Kidney (tissue), 14 donors: ENCODE data around the gene REEP3. TPM values are rescaled to one million over a fixed set of nuclear protein-coding genes. Genes with fewer than 3 reads are reported as not detected.

Experiments used
- DNase-seq, 5 donors: peaks; one replicate each; pipeline ENCODE4 v3.0.0-alpha.2; 2013 to 2020
- FAIRE-seq: peaks from 2 replicates; lab custom pipeline; 2012; peaks lifted over from hg19 to GRCh38; lab: Jason Lieb, UNC
- H3K27ac ChIP-seq, 2 donors: one replicate each; pipeline ENCODE4 v1.7.0; 2013; ENCODE audit warnings: low read depth in 2 of 2, low read length in 2 of 2, inconsistent platforms in 1 of 2
- H3K27me3 ChIP-seq: one replicate; pipeline ENCODE4 v1.7.1; 2013; ENCODE audit warnings: low read length, inconsistent platforms; ENCODE audit not compliant: control insufficient read depth, insufficient read depth
- H3K36me3 ChIP-seq, 3 donors: one replicate each; pipeline versions ENCODE4 v1.7.0 to v1.7.1; 2013; ENCODE audit warnings: low read length in 3 of 3, control low read depth in 1 of 3, inconsistent platforms in 1 of 3; ENCODE audit not compliant: insufficient read depth in 3 of 3, control insufficient read depth in 2 of 3
- H3K4me1 ChIP-seq, 3 donors: one replicate each; pipeline versions ENCODE4 v1.7.0 to v1.7.1; 2013; ENCODE audit warnings: low read length in 3 of 3, inconsistent platforms in 1 of 3, low read depth in 1 of 3; ENCODE audit not compliant: control insufficient read depth in 2 of 3, insufficient read depth in 2 of 3
- H3K4me3 ChIP-seq, 3 donors: one replicate each; pipeline versions ENCODE4 v1.7.0 to v1.8.1; 2013; ENCODE audit warnings: low read length in 3 of 3, control low read depth in 1 of 3, inconsistent platforms in 1 of 3
- H3K9ac ChIP-seq, 3 donors: one replicate each; pipeline versions ENCODE4 v1.7.0 to v1.7.1; 2013; ENCODE audit warnings: low read length in 3 of 3, control low read depth in 1 of 3, inconsistent platforms in 1 of 3
- H3K9me3 ChIP-seq, 3 donors: one replicate each; pipeline versions ENCODE4 v1.7.0 to v1.7.1; 2013; ENCODE audit warnings: low read length in 3 of 3, control low read depth in 1 of 3, inconsistent platforms in 1 of 3; ENCODE audit not compliant: control insufficient read depth in 2 of 3, insufficient read depth in 1 of 3
- CTCF ChIP-seq: IDR thresholded peaks from 3 replicates; pipeline ENCODE4 v1.5.1; 2012; ENCODE audit warnings: mild to moderate bottlenecking, moderate library complexity, borderline replicate concordance; ENCODE audit not compliant: insufficient read depth; ENCODE audit errors: extremely low read depth
- intact Hi-C: fragments of 100-400 bp; cut with DNase I; formaldehyde crosslinking; loops from one replicate; pipeline ENCODE4 v1.11.1; 2022
- polyA plus RNA-seq: library from polyadenylated mRNA; stranded (reverse); fragments of 350-450 nt; fragmentation: Illumina TruSeq; extraction: RNeasy Lipid Tissue Mini Kit (QIAGEN cat#74804); gene quantifications from one replicate; pipeline ENCODE4 v1.2.3, GENCODE V29; 2014; ENCODE audit warnings: low read depth, low replicate concordance; ENCODE audit not compliant: insufficient read depth
- total RNA-seq: library from RNA; stranded (reverse); fragmentation: NEBNext Ultra II Directional; extraction: Animal tissue kit (Norgen Biotek cat#: 25700); gene quantifications from one replicate; pipeline ENCODE4 v1.2.1, GENCODE V29; 2021
- donor health status: control.
- donor health status: control.
- donor health status: control.
- donor health status: control.
- donor health status: control.
- donor health status: DM: yes; HTN: yes; CAD: no.
- donor health status: Normal renal cell carcinoma (clear cell type).

REEP3 gene
- total and polyA plus RNA-seq, 2 donors from 2014 or later, result 12.7 to 34.6 TPM

- TF ChIP-seq CTCF, result no peak
- peak overlapping the region in 1 of 3 donors; percentile 31 for H3K9ac ChIP-seq
- peaks cover 2 to 21% (median 14%) of the 10 kb centered on the region in 3 donors for H3K4me1 ChIP-seq
- no peaks in the 10 kb centered on the region for H3K9me3 ChIP-seq
- H3K27ac ChIP-seq, result peak overlapping the region; percentile 35 to 52
- H3K4me3 ChIP-seq, result no peak overlapping the region
- intact Hi-C loops, result no loop called here
- FAIRE-seq, result no peak
- H3K27me3 ChIP-seq, result no peaks in the 10 kb centered on the region
- no peak for DNase-seq
- H3K36me3 ChIP-seq, result no peaks in the 10 kb centered on the region
Measured at GRCh38 chr10:63672491-63672890, 151.3 kb downstream of the REEP3 start.

- H3K4me1 ChIP-seq, result peaks cover 2 to 21% (median 14%) of the 10 kb centered on the region in 3 donors
- intact Hi-C loops, result no loop called here
- no peaks in the 10 kb centered on the region for H3K9me3 ChIP-seq
- H3K4me3 ChIP-seq, result no peak overlapping the region
- peak in 1 of 5 donors; percentile 59 for DNase-seq
- no peak for FAIRE-seq
- H3K36me3 ChIP-seq, result no peaks in the 10 kb centered on the region
- no peak overlapping the region for H3K9ac ChIP-seq
- H3K27ac ChIP-seq, result no peak overlapping the region
- H3K27me3 ChIP-seq, result no peaks in the 10 kb centered on the region
- no peak for TF ChIP-seq CTCF
Measured at GRCh38 chr10:63673246-63673645, 152.0 kb downstream of the REEP3 start.

GRCh38 chr10:63673846-63674245 is 152.6 kb downstream of the REEP3 start:
- H3K9ac ChIP-seq, result no peak overlapping the region
- no peak for DNase-seq
- H3K4me3 ChIP-seq, result no peak overlapping the region
- no peak for TF ChIP-seq CTCF
- H3K9me3 ChIP-seq, result no peaks in the 10 kb centered on the region
- H3K36me3 ChIP-seq, result no peaks in the 10 kb centered on the region
- no peak for FAIRE-seq
- H3K4me1 ChIP-seq, result peaks cover 2 to 21% (median 14%) of the 10 kb centered on the region in 3 donors
- intact Hi-C loops, result no loop called here
- no peaks in the 10 kb centered on the region for H3K27me3 ChIP-seq
- H3K27ac ChIP-seq, result no peak overlapping the region

Other genes with a start within 250 kb of the REEP3 start
- gene JMJD1C, start 55.4 kb upstream of the REEP3 start, total RNA-seq, result 92.9 TPM
- 18.9 TPM for gene JMJD1C, start 55.4 kb upstream of the REEP3 start, polyA plus RNA-seq